ENCODE results near the gene GALNTL6.
"Not testable (repeated sequence)": the region's sequence is repeated elsewhere in the genome, so short reads cannot be mapped to it uniquely, and the experiment has no call there.

Gene GALNTL6

DNA sequence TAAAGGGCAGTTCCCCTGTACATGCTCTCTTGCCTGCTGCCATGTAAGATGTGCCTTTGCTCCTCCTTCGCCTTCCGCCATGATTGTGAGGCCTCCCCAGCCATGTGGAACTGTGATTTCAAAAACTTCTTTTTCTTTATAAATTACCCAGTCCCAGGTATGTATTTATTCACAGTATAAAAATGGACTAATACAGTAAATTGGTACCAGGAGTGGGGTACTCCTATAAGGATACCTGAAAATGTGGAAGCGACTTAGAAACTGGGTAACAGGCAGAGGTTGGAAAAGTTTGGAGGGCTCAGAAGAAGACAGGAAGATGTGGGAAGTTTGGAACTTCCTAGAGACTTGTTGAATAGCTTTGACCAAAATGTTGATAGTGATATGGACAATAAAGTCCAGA is 920.4 kb downstream of the GALNTL6 start:
- DNase-seq (ENCODE audit: low spot score); FAIRE-seq: not testable (repeated sequence)

DNA sequence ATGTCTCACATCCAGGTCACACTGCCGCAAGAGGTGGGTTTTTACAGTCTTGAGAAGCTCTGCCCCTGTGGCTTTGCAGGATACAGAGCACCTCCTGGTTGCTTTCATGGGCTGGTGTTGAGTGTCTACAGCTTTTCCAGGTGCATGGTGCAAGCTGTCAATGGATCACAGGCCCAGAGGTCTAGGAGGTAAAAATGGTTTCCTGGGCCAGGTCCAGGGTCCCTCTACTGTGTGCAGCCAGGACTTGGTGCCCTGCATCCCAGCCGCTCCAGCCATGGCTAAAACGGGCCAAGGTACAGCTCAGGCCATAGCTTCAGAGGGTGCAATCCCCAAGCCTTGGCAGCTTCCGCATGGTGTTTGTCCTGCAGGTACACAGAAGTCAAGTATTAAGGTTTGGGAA is 921.4 kb downstream of the GALNTL6 start:
- FAIRE-seq (no peak), DNase-seq (ENCODE audit: low spot score) (no peak)

DNA sequence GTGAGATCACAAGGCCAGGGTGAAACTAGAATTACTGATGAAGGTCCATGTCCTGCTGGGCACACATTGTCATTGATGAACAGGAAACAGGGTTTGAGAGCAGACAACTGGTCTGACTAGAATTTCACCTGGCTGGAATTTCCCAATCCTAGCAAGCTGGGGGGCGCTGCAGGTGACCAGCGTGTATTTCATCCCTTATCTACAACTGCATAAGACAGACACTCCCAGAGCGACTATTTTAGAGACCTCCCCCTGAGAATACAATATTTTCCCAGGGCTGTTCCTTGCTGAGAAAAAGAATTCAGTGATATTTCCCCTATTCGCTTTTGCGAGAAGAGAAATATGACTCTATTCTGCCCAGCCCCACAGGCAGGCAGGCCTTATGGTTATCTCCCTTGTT is 922.8 kb downstream of the GALNTL6 start:
- no peak for FAIRE-seq

GRCh38 chr4:172740434-172740833 is 927.2 kb downstream of the GALNTL6 start:
- FAIRE-seq (no peak), DNase-seq (ENCODE audit: low spot score) (no peak)

More for the DNA sequence above, 922.8 kb downstream of the GALNTL6 start:
- no peak for DNase-seq (ENCODE audit: low spot score)

- DNase-seq (ENCODE audit: low spot score): no peak
Observed at GRCh38 chr4:172750910-172751309, 937.7 kb downstream of the GALNTL6 start.

GRCh38 chr4:172751550-172751949 is 938.3 kb downstream of the GALNTL6 start:
- FAIRE-seq (no peak), DNase-seq (ENCODE audit: low spot score) (no peak)

More at GRCh38 chr4:172750910-172751309, 937.7 kb downstream of the GALNTL6 start:
- no peak for FAIRE-seq

- peak; percentile 63 for DNase-seq (ENCODE audit: low spot score)
- peak; percentile 55 for FAIRE-seq
Observed at GRCh38 chr4:172758586-172759340, 945.6 kb downstream of the GALNTL6 start.

DNA sequence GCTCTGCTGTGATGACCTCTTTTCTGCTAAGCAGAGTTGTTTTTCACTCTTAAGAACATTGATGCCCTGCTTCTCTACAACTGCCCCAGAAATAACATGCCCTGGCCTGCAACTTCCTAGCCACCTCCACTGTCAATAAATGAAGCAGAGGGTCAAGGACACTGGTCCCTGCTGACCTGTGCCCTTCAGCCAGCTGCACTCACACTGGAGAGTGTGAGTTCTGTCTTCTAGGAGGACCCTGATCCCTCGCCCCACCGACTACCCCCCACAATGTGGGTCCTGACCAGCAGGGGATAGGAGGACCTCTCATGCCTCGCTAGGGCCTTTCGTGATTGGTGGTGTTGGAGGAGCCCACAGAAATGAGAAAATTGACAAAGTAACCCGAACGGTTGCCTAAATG is 947.3 kb downstream of the GALNTL6 start:
- DNase-seq (ENCODE audit: low spot score): no peak
- no peak for FAIRE-seq

GRCh38 chr4:172762895-172763294 is 949.7 kb downstream of the GALNTL6 start:
- FAIRE-seq (no peak), DNase-seq (ENCODE audit: low spot score) (no peak)

GRCh38 chr4:172770787-172771186 is 957.6 kb downstream of the GALNTL6 start:
- FAIRE-seq: no peak
- no peak for DNase-seq (ENCODE audit: low spot score)

DNA sequence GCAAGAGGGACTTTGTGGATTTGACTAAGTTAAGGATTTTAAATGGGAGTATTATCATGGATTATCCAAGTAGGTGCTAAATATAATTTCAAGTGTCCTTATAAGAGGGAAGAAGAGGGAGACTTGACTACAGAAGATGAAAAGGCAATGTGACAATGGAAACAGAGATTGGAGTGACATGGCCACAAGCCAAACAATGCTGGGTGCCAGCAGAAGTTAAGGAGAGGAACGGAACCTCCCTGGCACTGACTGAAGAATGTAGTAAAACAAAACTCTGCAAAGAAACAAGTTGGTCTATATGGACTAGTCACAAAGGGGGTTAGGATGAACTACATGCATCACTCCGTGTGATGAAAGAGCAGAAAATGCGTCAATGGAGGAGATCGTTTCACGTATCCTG is 959.6 kb downstream of the GALNTL6 start:
- no peak for DNase-seq (ENCODE audit: low spot score)
- FAIRE-seq: no peak

GRCh38 chr4:172776203-172776861 is 963.1 kb downstream of the GALNTL6 start:
- FAIRE-seq (no peak), DNase-seq (ENCODE audit: low spot score) (no peak)

GRCh38 chr4:172777729-172778431 is 964.7 kb downstream of the GALNTL6 start:
- DNase-seq (ENCODE audit: low spot score) (no peak), FAIRE-seq (no peak)

DNA sequence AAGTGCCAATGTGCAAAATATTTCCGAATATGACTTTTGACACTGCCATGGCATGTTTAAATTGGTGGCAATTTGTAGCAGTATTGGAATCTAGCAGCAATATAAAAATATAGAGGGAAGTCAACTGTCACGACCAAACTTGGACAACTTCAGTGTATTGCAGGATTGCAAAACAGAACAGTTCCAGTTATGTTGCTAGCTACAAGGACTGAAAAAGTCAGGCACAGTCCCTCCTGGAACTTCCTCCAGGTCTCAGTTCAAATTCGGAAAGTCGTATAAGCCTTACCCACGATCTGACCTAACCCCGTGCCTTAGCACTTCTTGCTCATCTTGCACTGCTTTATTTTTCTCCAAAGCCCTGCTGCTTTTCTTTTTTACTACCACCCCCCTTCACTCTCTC is 965.4 kb downstream of the GALNTL6 start:
- no peak for FAIRE-seq
- DNase-seq (ENCODE audit: low spot score): no peak

DNA sequence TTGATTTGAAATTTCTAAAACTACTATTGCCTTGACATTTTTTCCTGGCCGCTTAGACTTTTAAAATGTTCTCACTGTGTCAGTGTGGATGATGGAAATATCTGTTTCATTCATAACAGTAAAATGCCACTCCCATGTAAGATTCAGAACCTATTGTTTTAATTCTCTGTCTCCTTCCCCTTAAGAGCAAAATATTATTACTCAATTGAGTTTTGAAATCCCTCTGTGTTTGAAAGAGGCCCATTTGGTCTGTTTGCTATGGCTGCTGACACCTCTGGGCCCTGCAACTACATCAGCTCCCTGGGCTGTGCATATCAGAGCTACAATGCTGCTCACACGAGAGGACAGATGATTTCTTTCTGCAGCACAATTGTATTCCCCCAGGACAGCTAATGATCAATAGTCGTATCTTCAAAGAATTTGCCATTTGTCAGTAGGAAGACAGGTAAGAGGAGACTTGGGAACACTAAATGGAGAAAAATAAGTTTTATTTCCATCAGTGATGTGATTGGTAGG is 967.4 kb downstream of the GALNTL6 start:
- no peak for DNase-seq (ENCODE audit: low spot score)
- no peak for FAIRE-seq

DNA sequence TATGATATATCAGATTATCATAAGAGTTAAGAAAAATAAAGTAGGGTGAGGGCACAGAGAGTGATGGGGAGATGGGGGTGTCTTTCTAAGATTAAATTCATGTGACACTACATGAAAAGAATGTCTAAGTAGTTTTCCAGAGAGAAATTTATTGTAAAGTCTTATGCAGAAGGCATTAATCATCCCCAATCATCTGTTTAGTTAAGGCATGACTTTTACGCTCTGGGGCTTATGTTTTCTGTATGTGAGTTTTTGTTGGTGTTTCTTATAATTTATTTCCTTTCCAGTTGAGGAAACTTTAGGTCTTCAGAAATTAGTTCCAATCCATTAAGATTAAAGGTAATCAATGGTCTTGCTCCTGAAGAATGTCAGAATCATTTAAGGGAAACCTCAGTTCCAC is 972.4 kb downstream of the GALNTL6 start:
- no peak for DNase-seq (ENCODE audit: low spot score)
- no peak for FAIRE-seq

DNA sequence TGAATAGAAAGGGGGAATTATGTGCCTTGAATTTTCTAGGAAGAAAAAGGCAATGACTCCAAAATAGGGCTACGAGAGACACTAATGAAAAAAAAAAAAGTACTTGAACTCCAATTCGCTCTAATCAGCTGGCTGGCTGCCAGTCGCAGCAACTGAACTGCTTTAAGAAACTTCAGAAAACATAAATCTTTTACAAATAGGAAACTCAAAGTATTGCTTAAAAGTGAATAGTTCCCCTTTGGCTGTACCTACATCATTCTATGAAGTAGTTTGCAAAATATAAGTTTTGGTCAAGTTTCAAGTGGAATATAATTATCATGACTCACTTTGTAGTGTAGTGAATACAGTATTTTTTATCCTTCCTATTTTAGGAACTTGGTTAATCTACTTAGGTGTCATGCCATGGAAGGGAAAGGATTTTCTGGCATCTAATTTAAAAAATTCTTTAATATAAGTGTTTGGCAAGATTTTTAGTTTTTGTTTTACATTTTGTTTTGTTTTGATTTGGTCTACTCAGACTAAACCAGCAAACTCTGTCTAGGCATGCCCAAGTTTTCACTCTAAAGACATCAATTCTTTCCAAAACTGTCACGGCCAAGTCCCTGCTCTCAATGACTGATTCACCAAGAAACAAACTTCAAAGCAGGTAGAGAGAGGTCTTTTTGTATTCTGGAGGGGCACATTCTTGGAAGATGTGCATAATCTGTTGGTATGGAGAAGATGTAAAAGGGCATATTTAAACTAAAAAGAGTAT is 973.0 kb downstream of the GALNTL6 start:
- no peak for DNase-seq (ENCODE audit: low spot score)
- no peak for FAIRE-seq

GRCh38 chr4:172787111-172787510 is 973.9 kb downstream of the GALNTL6 start:
- DNase-seq (ENCODE audit: low spot score) (no peak), FAIRE-seq (no peak)

DNA sequence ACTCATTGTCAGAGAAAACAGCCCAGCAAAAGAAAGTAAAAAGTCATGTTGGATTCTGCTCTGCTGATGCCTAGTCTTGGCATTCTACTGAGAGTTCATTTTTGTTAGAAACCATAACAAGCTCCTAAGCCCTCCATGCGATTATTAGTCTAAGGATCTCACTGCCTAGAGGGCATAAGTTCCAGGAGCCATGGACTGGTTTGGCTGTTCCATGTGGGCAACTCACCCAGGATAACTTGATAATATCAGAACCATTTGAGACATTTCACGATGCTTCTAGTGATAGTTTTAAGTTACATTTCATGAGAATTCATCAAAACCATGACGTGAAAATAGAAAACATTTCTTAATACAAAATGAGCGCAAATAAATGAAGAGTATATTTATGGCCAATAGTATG is 978.6 kb downstream of the GALNTL6 start:
- DNase-seq (ENCODE audit: low spot score): no peak
- FAIRE-seq: no peak

DNA sequence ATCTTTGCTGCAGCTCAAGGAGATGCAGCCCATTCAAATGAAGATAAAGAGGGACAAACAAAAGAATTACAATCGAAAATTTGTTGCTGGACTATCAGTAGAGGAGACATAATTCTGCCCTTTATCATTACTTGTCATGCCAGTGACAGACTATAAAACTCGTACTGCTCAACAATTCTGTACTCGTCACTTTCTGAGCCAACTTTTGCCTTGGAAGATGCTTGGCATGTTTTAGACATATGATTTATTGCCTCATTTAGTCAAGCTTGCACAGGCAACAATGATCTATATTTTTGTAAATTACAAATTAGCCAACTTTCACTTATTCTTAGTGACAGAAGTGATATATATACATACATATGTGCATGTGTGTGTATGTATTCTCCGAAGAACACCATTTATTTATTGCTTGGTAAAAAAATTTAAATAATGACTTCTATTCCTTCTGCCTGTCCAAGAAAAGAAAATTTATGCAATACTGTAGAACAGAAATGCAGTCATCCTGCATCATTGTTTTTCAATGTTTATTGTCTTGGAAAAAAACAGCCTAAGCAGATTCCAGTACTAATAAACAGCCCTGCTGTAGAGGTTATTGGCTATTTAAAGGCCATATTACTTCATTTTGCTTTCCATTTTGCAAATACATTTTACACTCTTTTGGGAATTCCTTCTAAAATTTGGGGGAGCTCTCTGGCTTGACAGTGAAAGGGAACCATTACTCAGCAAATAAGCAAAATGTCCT is 980.5 kb downstream of the GALNTL6 start:
- DNase-seq (ENCODE audit: low spot score): no peak
- no peak for FAIRE-seq

DNA sequence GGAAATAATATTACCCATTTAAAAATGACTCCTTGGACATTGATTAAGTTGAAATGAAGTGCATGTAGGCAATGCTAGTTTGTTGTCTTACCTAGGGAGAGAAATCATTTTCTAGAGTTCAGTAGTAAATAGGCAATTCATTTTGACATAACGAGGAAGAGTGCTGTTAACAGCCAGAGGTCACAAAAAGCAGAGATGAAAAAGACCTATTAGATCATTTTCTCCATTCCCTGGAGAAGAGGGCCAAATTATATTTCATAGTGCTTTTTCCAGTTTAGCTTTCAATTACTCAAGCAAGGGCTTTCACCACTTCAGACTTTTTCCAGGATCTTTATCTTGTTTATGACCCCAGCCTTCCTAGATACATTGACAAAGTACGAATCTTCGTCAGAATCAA is 981.1 kb downstream of the GALNTL6 start:
- DNase-seq (ENCODE audit: low spot score): no peak
- FAIRE-seq: no peak

Data from RCC 7860 (cell line).